Measurements from ENCODE around the gene NEFH. TPM values are rescaled to one million over a fixed set of nuclear protein-coding genes. Genes with fewer than 3 reads are reported as not detected.

NEFH gene
- total and polyA plus RNA-seq, 12 donors: 6.8 to 81.1 (median 20.6) TPM

DNA sequence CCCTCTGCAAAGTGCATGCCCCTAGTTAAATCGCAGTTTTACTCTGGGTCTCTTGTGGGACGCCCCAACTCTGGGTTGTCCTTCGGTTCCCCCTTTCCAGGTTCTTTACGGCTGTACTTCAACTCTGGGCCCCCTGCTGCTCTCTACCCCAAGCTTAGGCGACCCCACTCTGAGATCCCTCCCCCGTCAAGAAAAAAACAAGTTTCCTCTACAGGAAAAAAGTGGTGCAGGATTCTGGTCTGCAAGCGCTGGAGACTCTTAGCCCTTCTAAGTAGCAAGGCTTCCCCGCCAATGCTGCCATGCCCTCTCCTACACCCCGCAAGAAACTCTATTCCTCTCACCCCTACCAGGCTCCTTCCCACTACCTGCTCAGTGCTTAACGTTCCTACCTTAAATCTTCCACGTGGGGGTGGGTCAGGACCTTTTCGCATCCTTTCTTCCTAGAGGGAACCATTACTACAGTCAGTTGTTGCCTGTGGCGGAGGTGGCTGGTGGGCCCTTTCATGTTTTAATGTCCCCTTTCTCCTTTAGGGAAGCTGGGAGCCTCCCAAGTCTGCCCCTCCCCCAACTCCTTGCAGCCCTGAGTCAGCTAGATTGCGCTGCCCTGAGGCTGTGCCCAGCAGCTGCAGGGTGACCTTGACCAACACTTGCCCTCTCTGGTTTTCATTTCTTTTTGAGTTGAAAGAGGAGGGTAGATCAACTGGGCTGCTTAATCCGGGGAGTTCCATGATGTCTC, 1.4 kb downstream of the NEFH start:
- DNase-seq: peak; percentile 82 to 92 (median 91)

DNA sequence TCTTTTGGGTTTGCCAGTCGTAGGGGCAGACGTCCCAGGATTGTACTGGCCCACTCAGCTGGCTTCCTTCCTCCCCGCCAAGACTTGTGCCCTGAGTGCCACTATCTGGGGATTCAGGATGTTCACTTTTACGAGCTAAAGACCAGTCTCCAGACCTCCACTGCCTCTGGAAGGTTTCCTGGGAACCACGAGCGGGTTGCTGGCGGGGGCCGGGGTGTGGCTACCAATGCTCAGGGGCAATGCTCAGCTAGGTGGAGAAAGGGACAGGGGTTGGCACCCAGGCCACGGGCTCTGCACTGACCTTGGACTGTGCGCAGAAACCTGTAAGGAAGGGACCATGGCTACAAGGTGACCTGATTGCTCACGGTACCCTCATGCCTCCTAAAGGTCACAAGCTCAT, 2.2 kb downstream of the NEFH start:
- intact Hi-C loops (cut with DNase I): no loop called here
- 38 to 53% (median 49%) methylated on average over 3 to 11 of the region's 11 CpGs for WGBS, 4 donors
- Histone ChIP-seq H3K27ac (peak overlapping the region; percentile 34 to 92 (median 76)), H3K36me3 (replicated peaks in 1 of 2) (peaks cover 0 to 17% of the 10 kb centered on the region in 2 donors), H3K27me3 (no peaks in the 10 kb centered on the region), H3K9me3 (replicated peaks in 1 of 3) (no peaks in the 10 kb centered on the region), H3K4me3 (no peak overlapping the region), H3K4me1 (replicated peaks in 1 of 2) (peaks cover 42 to 46% of the 10 kb centered on the region in 2 donors)
- DNase-seq: peak in 6 of 7 donors; percentile 13 to 56 (median 40)
- TF ChIP-seq POLR2A (IDR thresholded peaks at IDR 0.05): no peak
- TF ChIP-seq, protein P1, sequence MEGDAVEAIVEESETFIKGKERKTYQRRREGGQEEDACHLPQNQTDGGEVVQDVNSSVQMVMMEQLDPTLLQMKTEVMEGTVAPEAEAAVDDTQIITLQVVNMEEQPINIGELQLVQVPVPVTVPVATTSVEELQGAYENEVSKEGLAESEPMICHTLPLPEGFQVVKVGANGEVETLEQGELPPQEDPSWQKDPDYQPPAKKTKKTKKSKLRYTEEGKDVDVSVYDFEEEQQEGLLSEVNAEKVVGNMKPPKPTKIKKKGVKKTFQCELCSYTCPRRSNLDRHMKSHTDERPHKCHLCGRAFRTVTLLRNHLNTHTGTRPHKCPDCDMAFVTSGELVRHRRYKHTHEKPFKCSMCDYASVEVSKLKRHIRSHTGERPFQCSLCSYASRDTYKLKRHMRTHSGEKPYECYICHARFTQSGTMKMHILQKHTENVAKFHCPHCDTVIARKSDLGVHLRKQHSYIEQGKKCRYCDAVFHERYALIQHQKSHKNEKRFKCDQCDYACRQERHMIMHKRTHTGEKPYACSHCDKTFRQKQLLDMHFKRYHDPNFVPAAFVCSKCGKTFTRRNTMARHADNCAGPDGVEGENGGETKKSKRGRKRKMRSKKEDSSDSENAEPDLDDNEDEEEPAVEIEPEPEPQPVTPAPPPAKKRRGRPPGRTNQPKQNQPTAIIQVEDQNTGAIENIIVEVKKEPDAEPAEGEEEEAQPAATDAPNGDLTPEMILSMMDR (IDR thresholded peaks at IDR 0.05): no peak

More for the DNA sequence above, 1.4 kb downstream of the NEFH start:
- 10 to 14% (median 12%) methylated on average over 14 to 15 of the region's 15 CpGs for WGBS, 4 donors
- Histone ChIP-seq H3K36me3 (replicated peaks in 1 of 2) (peaks cover 0 to 14% of the 10 kb centered on the region in 2 donors), H3K4me3 (peak overlapping the region in 2 of 4 donors; percentile 21 to 51), H3K27me3 (no peaks in the 10 kb centered on the region), H3K27ac (peak overlapping the region; percentile 57 to 92 (median 76)), H3K4me1 (replicated peaks in 1 of 2) (peaks cover 42 to 46% of the 10 kb centered on the region in 2 donors), H3K9me3 (replicated peaks in 1 of 3) (no peaks in the 10 kb centered on the region)
- intact Hi-C loops (cut with DNase I): no loop called here
- peak in 1 of 2 donors; percentile 12 for TF ChIP-seq POLR2A (IDR thresholded peaks at IDR 0.05)
- TF ChIP-seq, protein P1 (IDR thresholded peaks at IDR 0.05): no peak

GRCh38 chr22:29482726-29483125, 2.7 kb downstream of the NEFH start:
- H3K27me3 ChIP-seq: no peaks in the 10 kb centered on the region
- no peaks in the 10 kb centered on the region for H3K9me3 ChIP-seq (replicated peaks in 1 of 3)
- intact Hi-C loops (cut with DNase I): no loop called here
- H3K4me1 ChIP-seq (replicated peaks in 1 of 2): peaks cover 41% of the 10 kb centered on the region in 2 donors
- peak; percentile 62 to 91 (median 86) for DNase-seq
- H3K27ac ChIP-seq: peak overlapping the region; percentile 34 to 92 (median 76)
- peak in 1 of 2 donors; percentile 12 for TF ChIP-seq POLR2A (IDR thresholded peaks at IDR 0.05)
- TF ChIP-seq, protein P1 (IDR thresholded peaks at IDR 0.05): no peak
- no peak overlapping the region for H3K4me3 ChIP-seq
- H3K36me3 ChIP-seq (replicated peaks in 1 of 2): peaks cover 0 to 17% of the 10 kb centered on the region in 2 donors
- WGBS, 4 donors: 60 to 67% (median 61%) methylated on average over 7 of the region's 7 CpGs

DNA sequence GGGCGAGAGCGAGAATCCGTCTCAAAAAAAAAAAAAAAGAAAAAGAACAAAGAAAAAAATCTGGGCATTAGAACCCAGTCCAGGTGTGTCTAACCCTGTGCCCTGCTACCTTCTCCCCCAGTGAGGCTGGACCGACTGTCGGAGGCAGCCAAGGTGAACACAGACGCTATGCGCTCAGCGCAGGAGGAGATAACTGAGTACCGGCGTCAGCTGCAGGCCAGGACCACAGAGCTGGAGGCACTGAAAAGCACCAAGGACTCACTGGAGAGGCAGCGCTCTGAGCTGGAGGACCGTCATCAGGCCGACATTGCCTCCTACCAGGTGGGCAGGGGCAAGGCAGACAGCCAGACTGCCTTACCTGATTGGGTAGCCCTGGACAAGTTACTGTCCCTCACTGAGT, 3.2 kb downstream of the NEFH start:
- intact Hi-C loops (cut with DNase I): no loop called here
- TF ChIP-seq, protein P1 (IDR thresholded peaks at IDR 0.05): no peak
- no peak for TF ChIP-seq POLR2A (IDR thresholded peaks at IDR 0.05)
- Histone ChIP-seq H3K4me3 (no peak overlapping the region), H3K27ac (peak overlapping the region in 4 of 5 donors; percentile 74 to 92 (median 84)), H3K27me3 (no peaks in the 10 kb centered on the region), H3K9me3 (replicated peaks in 1 of 3) (no peaks in the 10 kb centered on the region), H3K36me3 (replicated peaks in 1 of 2) (peaks cover 0 to 17% of the 10 kb centered on the region in 2 donors), H3K4me1 (replicated peaks in 1 of 2) (peaks cover 36% of the 10 kb centered on the region in 2 donors)
- DNase-seq: no peak
- WGBS, 4 donors: 77 to 92% (median 90%) methylated on average over 10 to 13 of the region's 13 CpGs
